Keratinocyte (primary cell): ENCODE measurements around the gene SMURF2. TPM values are rescaled to one million over a fixed set of nuclear protein-coding genes. Genes with fewer than 3 reads are reported as not detected.

Experiments used
- DNase-seq: peaks from one replicate; pipeline ENCODE4 v3.0.0-alpha.2; 2011; ENCODE audit warnings: low read depth, missing footprints, low spot score
- FAIRE-seq: peaks from 2 replicates; lab custom pipeline; 2011; peaks lifted over from hg19 to GRCh38; lab: Jason Lieb, UNC
- H2AFZ ChIP-seq: 2 replicates; pipeline ENCODE4 v1.6.0; 2012; ENCODE audit warnings: low read length, control low read depth, inconsistent platforms; ENCODE audit not compliant: control insufficient read depth
- H3K27ac ChIP-seq: 2 replicates; pipeline ENCODE4 v1.5.1; 2011; ENCODE audit warnings: low read length; ENCODE audit not compliant: control insufficient read depth, insufficient read depth
- H3K27me3 ChIP-seq: 3 replicates; pipeline ENCODE4 v1.6.0; 2011; ENCODE audit warnings: low read length; ENCODE audit not compliant: control insufficient read depth, insufficient read depth; ENCODE audit errors: extremely low read depth
- H3K36me3 ChIP-seq, 2 experiments: 2 replicates in 1 of 2; 3 replicates in 1 of 2; pipeline ENCODE4 v1.5.1; 2011; ENCODE audit warnings: low read length in 2 of 2, mild to moderate bottlenecking in 1 of 2; ENCODE audit not compliant: control insufficient read depth in 2 of 2, insufficient read depth in 2 of 2; ENCODE audit errors: extremely low read depth in 1 of 2
- H3K4me1 ChIP-seq: 3 replicates; pipeline ENCODE4 v1.5.1; 2011; ENCODE audit warnings: low read length; ENCODE audit not compliant: control insufficient read depth, insufficient read depth; ENCODE audit errors: extremely low read depth
- H3K4me2 ChIP-seq: 3 replicates; pipeline ENCODE4 v1.6.0; 2011; ENCODE audit warnings: low read depth, low read length; ENCODE audit not compliant: control insufficient read depth, insufficient read depth; ENCODE audit errors: extremely low read depth
- H3K4me3 ChIP-seq, 3 experiments: fragments of 200-600 bp in 1 of 3; sonication (generic) in 1 of 3; 2 replicates in 2 of 3; 3 replicates in 1 of 3; pipeline ENCODE4 v1.5.1; 2011 to 2016; ENCODE audit warnings: low read length in 3 of 3, mild to moderate bottlenecking in 3 of 3, control low read depth in 2 of 3, inconsistent platforms in 1 of 3, low read depth in 1 of 3, mixed read lengths in 1 of 3, mixed run types in 1 of 3, moderate library complexity in 1 of 3; ENCODE audit not compliant: control insufficient read depth in 2 of 3, insufficient read depth in 2 of 3; ENCODE audit errors: extremely low read depth in 1 of 3
- H3K79me2 ChIP-seq: 2 replicates; pipeline ENCODE4 v1.6.0; 2012; ENCODE audit warnings: low read length; ENCODE audit not compliant: control insufficient read depth, insufficient read depth
- H3K9ac ChIP-seq: 3 replicates; pipeline ENCODE4 v1.6.0; 2011; ENCODE audit warnings: low read length; ENCODE audit not compliant: control insufficient read depth, insufficient read depth; ENCODE audit errors: extremely low read depth
- H3K9me1 ChIP-seq: 3 replicates; pipeline ENCODE4 v1.6.0; 2011; ENCODE audit warnings: low read length; ENCODE audit not compliant: control insufficient read depth, insufficient read depth; ENCODE audit errors: extremely low read depth
- H3K9me3 ChIP-seq: 2 replicates; pipeline ENCODE4 v1.5.1; 2012; ENCODE audit warnings: low read depth, low read length; ENCODE audit not compliant: control insufficient read depth
- H4K20me1 ChIP-seq: 3 replicates; pipeline ENCODE4 v1.6.0; 2011; ENCODE audit warnings: low read length; ENCODE audit not compliant: control insufficient read depth, insufficient read depth; ENCODE audit errors: extremely low read depth
- CTCF ChIP-seq, 3 experiments: IDR thresholded peaks in 1 of 3; conservative IDR thresholded peaks in 1 of 3; optimal IDR thresholded peaks in 1 of 3; 2 replicates in 2 of 3; 3 replicates in 1 of 3; pipeline versions ENCODE3 to v1.5.1; 2011; ENCODE audit warnings: low read length in 3 of 3, mild to moderate bottlenecking in 3 of 3, moderate library complexity in 2 of 3, control low read depth in 1 of 3, inconsistent platforms in 1 of 3; ENCODE audit not compliant: insufficient read depth in 2 of 3; ENCODE audit errors: extremely low read depth in 1 of 3
- EZH2 ChIP-seq: IDR thresholded peaks from one replicate; pipeline ENCODE4 v1.6.1; 2012; ENCODE audit warnings: inconsistent platforms, mild to moderate bottlenecking, low read length, moderate library complexity
- dilution Hi-C: fragments of 300-500 bp; cut with MboI; formaldehyde crosslinking; loops from one replicate; pipeline ENCODE4 v1.7.0; 2020; ENCODE audit warnings: low sequenced_read_pairs; ENCODE audit not compliant: extremely low pct_ligation_motif_present
- polyA plus RNA-seq, 5 experiments: library from polyadenylated mRNA; depleted of rRNA in 3 of 5; stranded (reverse) in 3 of 5; stranded (forward) in 1 of 5; unstranded in 1 of 5; fragments of >200 nt; gene quantifications; 1 replicate in 1 of 5; 2 replicates in 3 of 5; 3 replicates in 1 of 5; pipeline versions ENCODE4 v1.2.1 to v1.2.3, GENCODE V29; 2011 to 2012; ENCODE audit warnings: missing spikeins in 2 of 5, low read depth in 1 of 5, low replicate concordance in 1 of 5

SMURF2 gene
- polyA plus RNA-seq, 1 donor (not counting 4 experiments of a cell fraction or from before 2014, with no cell fraction given), result 128 TPM

- Histone ChIP-seq H3K4me3 (no peak overlapping the region), H3K79me2 (peaks cover 2% of the 10 kb centered on the region), H3K27me3 (no peaks in the 10 kb centered on the region), H3K4me2 (no peak overlapping the region), H4K20me1 (peaks cover 10% of the 10 kb centered on the region), H3K27ac (no peak overlapping the region), H3K9ac (no peak overlapping the region), H3K9me3 (no peaks in the 10 kb centered on the region), H3K4me1 (no peaks in the 10 kb centered on the region), H3K36me3 (peaks cover 35 to 54% of the 10 kb centered on the region in 2 experiments), H2AFZ (no peak overlapping the region), H3K9me1 (no peaks in the 10 kb centered on the region)
- TF ChIP-seq CTCF (optimal IDR thresholded peaks at IDR 0.05 in 1 of 3, IDR thresholded peaks at IDR 0.05 in 1 of 3, conservative IDR thresholded peaks at IDR 0.05 in 1 of 3; ENCODE audit: extremely low read depth in 1 of 3, insufficient read depth in 2 of 3, low read length in 3 of 3) (no peak), EZH2 (no peak)
- DNase-seq, result no peak
- FAIRE-seq, result no peak
- dilution Hi-C loops, result no loop called here
Measured at GRCh38 chr17:64547319-64547718, 114.8 kb downstream of the SMURF2 start.

- Histone ChIP-seq H4K20me1 (peaks cover 7% of the 10 kb centered on the region), H3K79me2 (peaks cover 2% of the 10 kb centered on the region), H2AFZ (no peak overlapping the region), H3K9me3 (no peaks in the 10 kb centered on the region), H3K36me3 (peaks cover 37 to 53% of the 10 kb centered on the region in 2 experiments), H3K4me1 (no peaks in the 10 kb centered on the region), H3K9me1 (no peaks in the 10 kb centered on the region), H3K4me2 (no peak overlapping the region), H3K27ac (no peak overlapping the region), H3K9ac (no peak overlapping the region), H3K27me3 (no peaks in the 10 kb centered on the region), H3K4me3 (no peak overlapping the region)
- TF ChIP-seq CTCF (optimal IDR thresholded peaks at IDR 0.05 in 1 of 3, IDR thresholded peaks at IDR 0.05 in 1 of 3, conservative IDR thresholded peaks at IDR 0.05 in 1 of 3; ENCODE audit: extremely low read depth in 1 of 3, insufficient read depth in 2 of 3, low read length in 3 of 3) (no peak), EZH2 (no peak)
- dilution Hi-C loops, result no loop called here
- FAIRE-seq, result no peak
- no peak for DNase-seq
Measured at GRCh38 chr17:64546716-64547115, 115.4 kb downstream of the SMURF2 start.
